Measurements from ENCODE around the gene LRRC53.

LRRC53 gene

GRCh38 chr1:74452035-74452434, 60.4 kb downstream of the LRRC53 start:
- in situ Hi-C loops (cut with MboI; ENCODE audit: low sequenced_read_pairs) = no loop called here

- in situ Hi-C loops (cut with MboI; ENCODE audit: low sequenced_read_pairs) = no loop called here
These were observed 75.4 kb downstream of the LRRC53 start for GRCh38 chr1:74437035-74437434.

- in situ Hi-C loops (cut with MboI; ENCODE audit: low sequenced_read_pairs) = no loop called here
These were observed 76.3 kb downstream of the LRRC53 start for GRCh38 chr1:74436078-74436477.

- in situ Hi-C loops (cut with MboI; ENCODE audit: low sequenced_read_pairs) = no loop called here
These were observed 78.1 kb downstream of the LRRC53 start for GRCh38 chr1:74434321-74434720.

GRCh38 chr1:74432325-74432724, 80.1 kb downstream of the LRRC53 start:
- in situ Hi-C loops (cut with MboI; ENCODE audit: low sequenced_read_pairs) = no loop called here

GRCh38 chr1:74431531-74431930, 80.9 kb downstream of the LRRC53 start:
- in situ Hi-C loops (cut with MboI; ENCODE audit: low sequenced_read_pairs) = no loop called here

GRCh38 chr1:74430342-74430934, 82.0 kb downstream of the LRRC53 start:
- in situ Hi-C loops (cut with MboI; ENCODE audit: low sequenced_read_pairs) = no loop called here

GRCh38 chr1:74429580-74429979, 82.8 kb downstream of the LRRC53 start:
- in situ Hi-C loops (cut with MboI; ENCODE audit: low sequenced_read_pairs) = no loop called here

GRCh38 chr1:74427681-74428080, 84.7 kb downstream of the LRRC53 start:
- in situ Hi-C loops (cut with MboI; ENCODE audit: low sequenced_read_pairs) = no loop called here

GRCh38 chr1:74426208-74426937, 86.0 kb downstream of the LRRC53 start:
- in situ Hi-C loops (cut with MboI; ENCODE audit: low sequenced_read_pairs) = no loop called here

- in situ Hi-C loops (cut with MboI; ENCODE audit: low sequenced_read_pairs) = no loop called here
These were observed 86.7 kb downstream of the LRRC53 start for GRCh38 chr1:74425676-74426075.

GRCh38 chr1:74423471-74423870, 88.9 kb downstream of the LRRC53 start:
- in situ Hi-C loops (cut with MboI; ENCODE audit: low sequenced_read_pairs) = no loop called here

- in situ Hi-C loops (cut with MboI; ENCODE audit: low sequenced_read_pairs) = no loop called here
These were observed 89.8 kb downstream of the LRRC53 start for GRCh38 chr1:74422421-74423292.

GRCh38 chr1:74420467-74420866, 91.9 kb downstream of the LRRC53 start:
- in situ Hi-C loops (cut with MboI; ENCODE audit: low sequenced_read_pairs) = no loop called here

All from HL-60/S4 treated with phorbol 12-myristate 13-acetate at 8.2 ng/mL for 4 days and 3 days (cell line).